NCI-H1417 (cell line): ENCODE data around the gene ZNF319.

Experiments used
- DNase-seq, 3 experiments: peaks; one replicate each; lab custom pipeline; 2025; lab: John Stamatoyannopoulos, UW

ZNF319 gene

GRCh38 chr16:58037365-58038057 is 37.0 kb upstream of the ZNF319 start:
- no peak for DNase-seq

DNA sequence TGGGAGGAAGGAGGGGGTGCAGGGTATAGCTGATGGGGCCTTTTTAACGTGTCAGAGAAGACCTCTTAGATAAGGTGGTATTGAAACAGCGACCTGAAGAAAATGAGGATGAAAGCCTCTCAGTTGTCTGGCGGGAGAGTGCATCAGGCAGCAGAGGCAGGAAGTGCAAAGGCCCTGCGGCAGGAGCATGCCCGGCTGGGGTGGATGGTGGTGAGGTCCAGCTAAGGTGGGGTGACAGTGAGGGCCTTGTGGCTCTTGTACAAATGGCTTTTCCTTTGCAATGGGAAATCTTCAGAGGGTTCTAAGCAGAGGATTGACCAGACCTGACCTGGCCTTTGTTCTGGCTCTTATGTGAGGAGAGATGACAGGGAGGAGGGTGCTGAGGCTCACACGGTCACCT is 36.5 kb upstream of the ZNF319 start:
- DNase-seq, result no peak

- peak in 2 of 3 experiments; percentile 19 to 55 for DNase-seq
These were observed 35.1 kb upstream of the ZNF319 start for GRCh38 chr16:58035356-58036170.

DNA sequence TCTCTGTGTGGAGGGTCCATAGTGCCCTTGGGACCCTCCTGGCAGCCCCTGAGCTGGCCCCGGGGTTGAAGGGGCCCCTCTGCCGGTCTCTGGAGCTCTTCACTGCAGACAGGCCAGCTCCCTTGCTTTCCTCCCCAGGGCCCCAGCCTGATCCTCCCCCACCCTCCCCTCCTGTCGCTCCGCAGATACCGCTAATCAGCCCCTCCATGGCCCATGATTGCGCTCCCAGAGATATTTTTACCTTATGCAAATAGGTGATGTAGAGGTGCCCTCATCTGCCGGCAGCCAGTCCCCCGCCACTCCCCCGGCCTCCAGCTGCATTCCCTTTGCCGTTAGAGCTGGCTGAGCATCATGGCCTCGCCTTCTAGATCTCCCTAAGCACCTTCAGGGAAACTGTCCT is 34.3 kb upstream of the ZNF319 start:
- DNase-seq, result peak in 1 of 3 experiments; percentile 6

- DNase-seq, result no peak
These were observed 33.7 kb upstream of the ZNF319 start for GRCh38 chr16:58034128-58034685.

- DNase-seq, result peak in 1 of 3 experiments; percentile 51
These were observed 32.3 kb upstream of the ZNF319 start for GRCh38 chr16:58032710-58033293.

DNA sequence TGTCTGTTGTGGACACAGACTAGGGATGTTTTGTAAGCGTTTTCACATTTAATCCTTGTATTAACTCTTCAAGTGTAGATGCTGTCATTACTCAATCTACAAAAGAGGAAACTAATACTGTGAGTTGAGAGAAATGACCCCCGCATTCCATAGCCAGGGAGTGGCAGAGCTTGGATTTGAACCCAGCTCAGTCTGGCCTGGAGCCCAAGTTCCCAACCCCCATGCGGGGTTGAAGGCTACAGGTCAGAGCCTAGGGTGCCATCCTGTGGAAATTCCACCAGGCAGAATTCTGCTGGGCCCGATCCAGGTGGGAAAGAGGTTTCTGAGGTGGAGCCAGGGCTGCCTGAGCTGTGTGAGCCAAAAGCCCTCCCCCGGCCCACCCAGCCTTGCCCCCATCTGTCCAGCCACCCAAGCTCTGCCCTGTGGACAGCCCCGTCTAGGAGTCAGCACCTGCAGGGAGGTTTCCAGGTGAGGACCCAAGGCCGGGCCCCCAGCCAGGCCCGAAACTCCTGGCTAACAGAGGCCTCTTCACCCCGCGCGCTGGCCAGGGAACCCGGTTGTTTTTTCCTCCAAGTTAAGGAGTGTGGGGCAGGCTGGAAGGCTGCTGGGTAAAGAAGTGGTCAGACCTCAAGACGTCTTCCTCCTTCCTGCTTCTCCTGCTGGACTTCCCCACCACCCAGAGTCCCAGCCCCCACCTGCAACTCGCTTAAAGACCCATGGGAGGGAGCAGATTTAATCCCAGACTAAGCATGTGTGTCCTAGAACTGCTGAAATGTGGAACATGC is 30.7 kb upstream of the ZNF319 start:
- DNase-seq, result no peak

- no peak for DNase-seq
These were observed 29.8 kb upstream of the ZNF319 start for GRCh38 chr16:58030136-58030840.

- no peak for DNase-seq
These were observed 28.9 kb upstream of the ZNF319 start for GRCh38 chr16:58029410-58029809.

- DNase-seq, result peak in 1 of 3 experiments; percentile 8
These were observed 28.1 kb upstream of the ZNF319 start for GRCh38 chr16:58028541-58029070.

GRCh38 chr16:58027916-58028455 is 27.5 kb upstream of the ZNF319 start:
- no peak for DNase-seq

DNA sequence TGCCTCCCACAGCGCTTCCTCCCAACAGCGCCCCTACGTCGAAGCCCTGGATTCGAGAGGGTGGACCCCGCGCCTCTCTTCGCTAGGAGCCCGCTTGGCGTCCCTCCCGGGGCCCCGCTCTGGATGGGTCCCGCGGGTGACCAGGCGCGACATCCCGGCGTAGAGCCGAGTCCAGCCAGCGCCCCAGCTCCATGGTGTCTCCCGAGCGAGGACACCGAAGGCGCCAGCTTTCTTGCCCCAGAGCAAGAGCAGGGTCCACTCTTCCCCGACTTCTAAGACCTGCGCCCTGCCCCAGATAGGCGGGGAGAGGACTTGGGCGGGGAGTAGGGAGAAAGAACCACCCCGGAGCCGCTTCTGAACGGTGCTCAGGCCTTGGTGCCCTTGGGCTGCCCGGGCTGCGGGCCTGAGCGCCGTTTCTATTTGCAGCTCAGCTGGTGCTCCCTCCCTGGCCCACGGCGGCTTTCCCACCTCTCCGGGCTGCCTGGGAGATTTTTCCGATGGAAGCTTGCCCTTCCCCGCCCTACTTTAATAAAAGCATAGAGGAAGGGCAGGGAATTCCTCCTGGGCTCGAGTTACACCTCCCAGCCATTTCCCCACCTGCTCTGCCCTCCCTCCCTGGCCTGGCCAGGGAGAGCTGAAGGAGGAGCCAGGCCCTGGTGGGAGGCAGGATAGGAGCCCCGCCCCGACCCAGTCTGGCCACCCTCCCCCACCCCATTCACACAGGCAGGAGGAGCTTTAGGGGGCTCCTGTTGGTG is 26.9 kb upstream of the ZNF319 start:
- peak in 2 of 3 experiments; percentile 42 to 44 for DNase-seq

- DNase-seq, result peak in 2 of 3 experiments; percentile 64 to 65
These were observed 26.3 kb upstream of the ZNF319 start for GRCh38 chr16:58026705-58027160.

DNA sequence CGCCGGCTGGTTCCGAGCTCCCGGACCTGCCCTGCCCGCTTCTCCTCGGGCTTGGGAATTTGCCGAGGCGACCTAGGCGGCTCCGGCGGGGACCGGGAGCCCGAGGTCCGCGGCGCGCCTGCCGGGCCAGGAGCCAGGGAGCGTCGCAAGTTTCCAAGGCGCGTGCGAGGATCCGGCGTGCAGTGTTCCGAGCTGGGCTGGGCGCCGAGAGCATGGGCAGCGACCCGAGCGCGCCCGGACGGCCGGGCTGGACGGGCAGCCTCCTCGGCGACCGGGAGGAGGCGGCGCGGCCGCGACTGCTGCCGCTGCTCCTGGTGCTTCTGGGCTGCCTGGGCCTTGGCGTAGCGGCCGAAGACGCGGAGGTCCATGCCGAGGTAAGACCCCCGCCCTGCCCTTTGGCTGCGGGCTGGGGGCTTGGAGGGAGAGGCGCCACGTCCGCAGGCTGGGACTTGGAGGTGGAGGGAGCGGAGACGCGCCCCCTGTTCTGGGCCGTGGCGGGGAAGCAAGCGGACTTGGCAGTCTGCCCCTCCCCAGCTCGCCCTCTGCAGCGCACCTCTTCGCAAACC is 25.8 kb upstream of the ZNF319 start:
- peak in 2 of 3 experiments; percentile 68 to 73 for DNase-seq

GRCh38 chr16:58025351-58026138 is 25.1 kb upstream of the ZNF319 start, which contains the start of gene MMP15:
Gene MMP15 (plus strand): TSS chr16:58025754. CDS start chr16:58026351, 597 bp downstream.
- DNase-seq, result peak; percentile 69 to 92 (median 92)

DNA sequence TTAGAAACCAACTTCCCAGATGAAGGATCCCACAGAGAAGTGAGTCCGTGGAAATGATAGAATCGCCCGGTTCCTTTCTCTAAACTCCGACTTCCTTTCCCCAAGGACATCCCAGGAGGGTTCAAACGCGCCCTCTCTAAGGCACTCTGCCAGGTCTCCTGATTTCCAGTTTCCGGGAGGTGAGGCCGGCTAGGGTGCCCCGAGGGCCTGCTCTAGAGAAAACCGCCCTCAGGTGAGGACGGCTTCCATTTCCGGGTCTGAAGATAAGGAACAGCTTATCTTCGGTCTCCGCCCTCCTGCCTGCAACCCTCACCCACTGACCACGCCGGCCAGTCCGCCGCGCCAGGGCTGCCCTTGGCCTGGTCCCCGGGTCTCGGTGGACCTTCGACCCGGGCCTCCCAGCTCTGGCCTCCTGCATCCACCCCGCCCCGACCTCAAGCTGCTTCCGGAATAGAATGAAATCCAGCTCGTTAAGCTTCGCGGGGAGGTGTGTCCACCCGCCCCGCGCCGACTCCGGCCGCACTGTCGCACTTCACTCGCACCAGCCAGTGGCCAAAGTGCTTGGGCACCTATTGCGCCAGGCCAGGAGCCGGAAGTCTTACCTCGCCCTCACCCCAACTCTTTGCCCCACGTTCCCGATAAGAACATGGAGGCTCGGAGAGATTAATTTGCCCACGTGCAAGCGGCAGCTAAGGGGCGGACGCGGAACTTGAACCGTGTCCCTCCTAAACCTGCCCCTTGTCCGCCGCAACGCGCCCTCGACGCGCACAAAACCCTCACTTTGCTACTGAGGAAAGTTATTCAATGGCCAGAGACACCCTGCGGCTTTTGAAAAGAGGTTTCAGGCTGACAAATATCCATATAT is 24.2 kb upstream of the ZNF319 start:
- peak in 2 of 3 experiments; percentile 33 to 63 for DNase-seq
